Raji (cell line): ENCODE results near the gene ADAMTSL1.

ENCODE experiments used
- POLR2A ChIP-seq: IDR thresholded peaks from 2 replicates; pipeline ENCODE4 v1.6.1; 2011; ENCODE audit warnings: low read depth, low read length, control low read depth; ENCODE audit not compliant: insufficient read depth

ADAMTSL1 gene

DNA sequence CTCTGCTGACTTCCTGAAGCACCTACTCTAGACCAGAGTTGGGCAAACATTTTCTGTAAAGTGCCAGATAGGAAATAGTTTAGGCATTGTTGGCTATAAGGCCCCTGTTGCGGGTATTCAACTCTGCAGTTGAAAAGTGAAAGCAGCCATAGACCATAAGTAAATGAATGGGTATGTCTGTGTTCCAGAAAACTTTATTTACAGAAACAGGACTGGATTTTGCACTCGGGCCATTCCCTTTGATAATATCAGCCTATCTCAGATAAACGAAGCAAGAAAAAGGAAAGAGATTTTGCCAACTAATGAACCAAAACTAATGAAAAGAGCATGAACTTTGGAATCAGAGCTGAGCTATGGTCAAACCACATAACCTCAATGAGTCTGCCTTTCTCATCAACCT is 374.7 kb downstream of the ADAMTSL1 start:
- no peak for TF ChIP-seq POLR2A

DNA sequence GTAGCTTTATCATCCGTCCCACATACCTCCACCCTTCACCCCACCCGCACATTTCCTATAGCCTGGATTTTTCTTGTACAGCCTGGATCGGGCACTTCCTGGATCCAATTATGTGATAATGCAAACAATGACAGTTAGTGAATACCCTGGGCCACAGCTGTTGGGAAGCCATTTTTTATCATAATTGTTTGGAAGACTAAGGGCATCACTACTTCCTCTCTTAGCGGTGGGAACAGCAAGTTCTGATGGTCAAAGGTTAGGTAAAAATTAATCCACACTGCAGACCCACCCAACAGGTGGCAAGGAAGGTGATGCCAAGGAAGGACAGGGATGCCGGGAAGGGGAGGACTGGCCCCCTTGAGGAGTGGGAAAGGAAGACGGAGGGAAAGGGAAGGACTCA is 375.3 kb downstream of the ADAMTSL1 start:
- no peak for TF ChIP-seq POLR2A

DNA sequence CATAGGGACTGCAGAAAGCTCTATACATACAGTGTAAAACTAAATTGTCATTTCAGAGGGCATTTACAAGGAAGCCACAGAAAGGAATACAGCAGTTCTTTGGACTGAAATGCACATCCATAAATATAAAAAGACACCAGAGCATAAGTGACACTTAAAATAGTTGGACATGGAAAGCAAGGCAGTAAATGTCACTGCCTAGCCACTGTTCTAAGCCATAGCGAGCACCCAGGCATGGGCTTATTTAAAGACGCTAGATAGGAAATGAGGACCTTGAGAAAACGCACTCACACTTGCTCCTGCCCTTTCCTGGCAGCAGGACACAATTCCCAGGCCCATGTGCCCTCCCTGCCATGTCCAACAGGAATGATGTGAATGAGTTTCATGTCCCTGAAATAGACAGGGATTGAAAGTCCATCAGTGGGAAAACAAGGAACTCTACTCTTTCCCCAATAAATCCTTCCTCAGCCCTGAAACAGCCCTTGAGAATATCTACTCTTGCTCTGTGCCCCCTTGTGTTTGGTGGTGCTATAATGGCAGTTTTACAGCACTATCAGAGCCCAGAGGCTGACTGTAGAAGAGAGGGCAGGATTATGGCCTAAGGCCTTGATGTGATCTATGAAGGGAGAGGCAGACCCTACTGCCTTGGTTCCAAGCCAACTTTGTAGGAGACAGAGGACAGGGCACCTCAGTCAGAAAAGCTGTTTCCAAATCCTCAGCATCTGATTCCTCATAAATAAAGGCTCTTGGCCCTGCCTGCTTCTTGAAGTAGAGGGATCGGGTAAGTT is 376.1 kb downstream of the ADAMTSL1 start:
- TF ChIP-seq POLR2A: no peak

DNA sequence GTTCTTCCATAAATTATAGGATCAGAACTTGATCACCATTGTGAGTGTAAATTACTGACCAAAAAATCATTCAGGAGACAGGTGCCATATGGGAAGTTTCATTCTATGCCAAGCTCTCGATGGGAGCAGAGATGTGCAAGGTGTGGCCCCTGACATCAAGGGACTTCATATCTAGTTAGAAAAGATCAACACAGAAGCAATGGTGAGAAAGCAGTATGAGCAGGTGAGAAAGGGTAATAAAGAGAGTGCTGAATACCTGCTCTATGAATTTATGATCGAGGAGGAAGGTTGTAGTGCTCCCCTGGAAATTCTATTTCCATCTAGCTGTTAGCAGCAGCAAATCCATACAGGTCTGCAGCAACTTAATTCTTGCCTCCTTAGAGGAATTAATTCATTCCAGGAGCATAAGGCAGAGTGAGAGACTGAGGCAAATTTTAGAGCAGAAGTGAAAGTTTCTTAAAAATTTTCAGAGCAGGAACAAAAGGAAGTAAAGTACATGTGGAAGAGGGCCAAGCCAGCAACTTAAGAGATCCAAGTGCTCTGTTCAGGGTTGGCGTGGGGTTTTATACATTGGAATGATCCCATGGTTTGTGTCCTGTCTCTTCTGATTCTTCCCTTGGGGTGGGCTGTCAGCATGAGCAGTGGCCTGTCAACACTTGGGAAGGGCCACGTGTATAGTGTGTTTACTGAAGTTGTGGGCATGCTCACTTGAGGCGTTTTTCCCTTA is 377.3 kb downstream of the ADAMTSL1 start:
- no peak for TF ChIP-seq POLR2A

DNA sequence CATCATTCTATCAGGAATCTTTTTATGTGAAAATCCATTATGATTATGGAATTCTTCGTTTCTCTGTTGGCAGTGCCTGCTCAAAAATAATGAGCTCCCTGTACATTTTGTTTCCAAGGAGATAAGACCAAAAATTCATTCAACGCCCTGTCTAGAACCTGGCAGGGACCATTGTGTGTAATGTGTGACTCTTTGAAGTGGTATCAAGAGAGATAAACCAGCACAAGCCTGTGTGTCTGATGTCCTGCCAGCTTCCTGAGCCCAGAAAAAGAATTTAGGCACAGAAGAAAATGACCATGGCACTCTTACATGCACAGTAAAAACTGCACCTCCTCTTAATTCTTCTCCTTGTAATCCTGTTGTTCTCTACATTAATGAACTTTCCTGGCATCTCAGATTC is 381.7 kb downstream of the ADAMTSL1 start:
- TF ChIP-seq POLR2A: no peak

DNA sequence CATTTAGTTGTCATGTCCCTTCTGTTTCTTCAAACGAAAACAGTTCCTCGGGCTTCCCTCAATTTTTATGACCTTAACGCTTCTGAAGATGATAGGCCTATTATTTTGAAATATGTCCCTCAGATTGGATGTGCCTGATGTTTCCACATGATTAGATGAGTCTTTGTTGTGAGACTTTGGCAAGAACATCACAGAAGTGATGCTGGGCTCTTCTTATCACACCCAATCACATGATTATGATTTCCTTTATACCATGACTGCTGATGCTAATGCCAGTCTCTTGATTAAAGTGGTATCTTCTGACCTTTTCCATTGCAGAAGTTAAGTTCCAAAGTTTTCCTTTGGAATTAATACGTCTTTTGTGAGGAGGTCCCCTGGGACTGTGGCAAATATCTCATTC is 383.4 kb downstream of the ADAMTSL1 start:
- no peak for TF ChIP-seq POLR2A

DNA sequence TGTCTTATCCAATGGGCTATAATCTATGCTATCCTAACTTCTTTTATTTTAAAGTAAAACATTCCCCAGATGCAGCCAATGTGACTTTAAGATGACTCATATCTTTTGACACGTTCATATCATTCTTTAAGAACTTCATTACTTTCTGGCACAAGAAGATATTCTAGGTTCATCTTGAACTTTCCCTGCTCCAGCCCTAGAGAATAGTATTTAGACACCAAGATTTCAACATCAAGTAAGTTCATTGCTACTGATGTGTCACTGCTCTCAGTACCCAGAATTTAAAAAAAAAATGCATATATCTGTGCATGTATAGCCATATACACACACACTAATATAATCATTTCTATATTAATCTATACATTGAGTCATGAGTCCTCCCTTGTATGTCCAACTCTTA is 383.8 kb downstream of the ADAMTSL1 start:
- no peak for TF ChIP-seq POLR2A

DNA sequence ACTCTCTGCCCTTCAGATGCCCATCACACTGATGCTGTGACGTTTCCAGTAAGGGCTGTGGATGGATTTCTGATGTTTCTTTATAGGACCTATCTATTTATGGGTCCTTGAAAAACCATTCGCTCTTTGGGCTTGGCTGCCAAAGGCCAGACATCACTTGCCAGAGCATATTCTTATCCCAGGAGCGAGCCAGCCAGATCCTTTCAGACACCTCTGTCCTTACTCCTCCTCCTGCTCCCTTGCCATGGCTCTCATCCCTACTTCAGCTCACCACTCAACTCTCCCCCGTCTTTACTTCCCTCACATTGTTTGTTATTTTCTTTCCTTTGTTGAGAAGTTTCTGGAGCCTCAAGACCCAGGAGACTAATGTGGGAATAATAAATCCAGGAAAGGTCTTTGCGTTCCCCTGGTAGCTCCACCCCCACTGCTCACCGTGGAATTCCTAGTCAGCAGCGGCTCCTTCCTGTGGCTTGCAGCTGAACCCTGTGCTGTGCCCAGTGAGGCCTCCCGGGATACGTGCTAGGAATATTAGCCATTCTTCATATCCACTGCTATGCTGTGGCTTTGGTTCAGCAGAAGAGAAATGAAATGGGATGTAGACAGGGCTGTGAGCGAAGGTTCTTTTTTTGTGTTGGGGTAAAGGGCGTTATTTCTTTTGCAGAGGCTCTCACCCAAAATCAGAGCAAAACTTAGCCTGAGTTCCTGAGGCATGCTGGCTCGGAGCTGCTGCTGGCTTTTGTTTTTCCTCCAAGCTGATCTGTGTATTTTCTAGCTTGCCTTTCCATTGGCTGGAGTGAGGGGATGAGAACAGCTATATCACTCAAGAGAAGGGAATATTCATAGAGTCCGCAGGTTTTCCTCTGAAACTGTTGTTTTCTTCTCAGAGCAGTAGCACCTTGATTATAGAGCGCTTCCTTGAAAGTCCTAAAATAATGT is 387.9 kb downstream of the ADAMTSL1 start:
- no peak for TF ChIP-seq POLR2A

DNA sequence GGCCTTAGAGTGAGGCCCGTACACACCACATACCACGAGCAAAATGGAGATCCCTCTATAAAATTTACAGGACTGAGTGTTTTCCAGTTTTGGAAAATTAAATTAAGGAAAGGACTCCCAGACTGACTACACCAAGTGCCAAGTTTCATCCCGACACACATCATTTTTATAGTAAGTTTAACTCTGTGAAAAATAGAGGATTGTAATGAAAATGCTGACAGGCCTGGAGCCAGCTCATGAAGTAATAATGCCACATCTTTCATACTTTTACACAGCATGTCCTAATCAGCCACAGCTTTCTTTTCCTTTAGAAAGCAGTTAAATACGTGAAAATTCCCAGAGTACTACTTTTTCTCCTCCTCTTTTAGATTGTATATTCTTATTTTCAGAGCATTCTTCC is 389.8 kb downstream of the ADAMTSL1 start:
- TF ChIP-seq POLR2A: no peak

DNA sequence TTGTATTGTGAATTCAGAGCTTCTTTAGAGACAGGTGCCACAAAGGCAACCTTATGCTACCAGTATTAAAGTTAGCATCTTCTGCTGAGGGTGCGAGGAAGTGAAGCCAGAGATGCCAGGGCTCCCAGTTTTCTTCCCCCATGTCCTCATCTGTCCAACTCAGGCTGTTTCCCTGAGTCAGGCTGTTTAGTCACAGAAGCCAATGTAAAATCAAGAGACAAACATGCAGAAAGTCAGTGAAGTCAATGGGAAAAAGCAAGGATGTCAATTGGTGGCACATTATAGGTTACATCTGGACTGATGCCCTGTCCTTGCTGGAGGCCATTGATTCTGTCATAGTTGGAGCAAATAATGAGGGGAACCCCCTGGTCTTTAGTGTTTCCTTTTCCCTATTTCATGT is 390.6 kb downstream of the ADAMTSL1 start:
- no peak for TF ChIP-seq POLR2A

DNA sequence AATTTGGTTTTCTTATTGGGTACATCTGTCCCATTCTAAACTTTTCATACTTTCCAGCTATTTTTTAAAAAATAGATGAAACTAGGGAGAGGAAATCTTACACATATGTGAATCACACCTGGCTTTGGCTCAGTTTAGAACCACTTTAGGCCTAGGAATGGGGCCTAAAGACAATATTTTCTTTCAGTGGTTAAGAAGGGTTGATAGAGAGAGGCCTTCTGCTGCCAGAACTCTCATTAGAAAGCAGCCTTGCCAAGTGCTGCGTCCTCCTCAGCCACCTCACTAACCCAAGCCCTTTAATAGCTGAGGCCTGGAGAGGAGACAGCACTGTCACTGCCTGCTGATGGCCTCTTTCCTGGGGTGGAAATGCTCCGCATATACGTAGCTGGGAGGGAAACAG is 391.6 kb downstream of the ADAMTSL1 start:
- TF ChIP-seq POLR2A: no peak

DNA sequence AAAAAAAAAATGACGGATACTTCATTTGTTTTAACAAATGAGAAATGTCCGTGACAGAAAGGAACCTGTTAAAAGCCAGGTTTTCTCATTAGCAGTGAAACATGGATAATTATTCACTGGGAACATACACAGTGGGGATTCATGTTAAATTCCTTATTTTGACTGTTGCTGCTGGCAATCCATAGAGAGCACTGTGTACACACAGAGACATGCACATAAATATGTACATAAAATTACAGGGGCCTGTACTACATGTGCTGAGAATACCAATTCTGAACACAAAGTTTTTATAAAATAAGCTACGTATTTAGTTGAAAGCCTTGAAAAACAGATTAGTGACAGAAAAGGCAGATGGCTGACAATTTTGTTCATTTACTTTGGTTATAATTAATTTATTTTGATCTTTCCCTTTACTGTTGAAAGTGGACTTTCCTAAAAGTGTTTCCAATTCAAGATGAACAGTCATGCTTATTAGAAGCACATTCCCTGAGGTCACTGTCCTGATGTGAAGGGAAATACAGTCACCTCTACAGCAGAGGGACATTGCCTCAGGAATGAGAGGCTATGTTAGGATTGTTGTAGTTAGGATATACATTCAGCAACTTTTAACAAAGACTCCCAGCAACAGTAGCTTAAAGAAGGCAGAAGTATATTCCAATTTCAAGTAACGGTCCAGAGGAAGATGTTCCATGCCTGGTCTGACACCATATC is 392.3 kb downstream of the ADAMTSL1 start:
- TF ChIP-seq POLR2A: no peak

DNA sequence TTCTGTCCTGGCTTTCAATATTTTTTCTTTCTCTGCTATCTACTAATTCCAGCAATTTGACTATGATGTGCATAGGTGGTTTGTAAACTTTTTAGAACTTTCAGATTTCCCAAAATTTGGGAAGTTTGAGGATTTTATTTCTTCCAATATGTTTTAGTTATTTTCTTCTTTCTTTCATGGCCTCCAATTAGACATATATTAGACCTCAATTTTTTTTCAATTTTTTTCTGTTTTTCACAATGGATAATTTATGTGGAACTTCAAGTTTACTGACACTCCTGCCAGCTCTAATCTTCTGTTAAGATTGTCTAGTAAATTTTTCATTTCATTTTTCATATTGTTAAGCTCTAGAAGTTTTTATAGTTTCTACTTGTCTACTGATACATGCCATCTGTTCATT is 395.8 kb downstream of the ADAMTSL1 start:
- TF ChIP-seq POLR2A: no peak

DNA sequence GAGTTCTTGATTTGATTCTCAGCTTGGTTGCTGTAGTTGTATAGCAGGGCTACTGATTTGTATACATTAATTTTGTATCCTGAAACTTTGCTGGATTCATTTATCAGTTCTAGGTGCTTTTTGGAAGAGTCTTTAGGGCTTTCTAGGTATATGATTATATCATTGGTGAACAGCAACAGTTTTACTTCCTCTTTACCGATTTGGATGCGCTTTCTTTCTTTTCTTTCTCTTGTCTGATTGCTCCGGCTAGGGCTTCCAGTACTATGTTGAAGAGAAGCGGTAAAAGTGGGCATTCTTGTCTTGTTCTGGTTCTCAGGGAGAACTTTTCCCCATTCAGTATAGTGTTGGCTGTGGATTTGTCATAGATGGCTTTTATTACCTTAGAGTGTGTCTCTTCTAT is 400.1 kb downstream of the ADAMTSL1 start:
- TF ChIP-seq POLR2A: no peak

DNA sequence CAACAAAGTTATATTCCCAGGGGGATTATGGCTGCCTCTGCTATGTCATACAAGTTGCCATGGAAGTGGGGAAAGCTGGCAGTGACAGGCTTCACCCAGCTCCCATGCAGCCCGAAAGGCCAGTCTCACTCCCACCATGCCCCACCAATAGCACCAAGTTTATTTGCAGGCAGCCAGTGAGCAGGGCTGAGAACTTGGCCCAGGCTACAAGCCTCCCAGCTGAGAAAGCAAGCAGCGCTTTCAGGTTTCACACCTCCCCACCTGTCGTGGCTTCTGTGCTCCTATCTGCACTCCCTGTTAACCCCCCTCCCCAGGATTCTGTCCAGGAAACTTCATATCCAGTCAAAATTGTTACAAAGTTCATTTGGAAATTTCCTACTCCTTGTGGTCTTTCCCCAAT is 404.0 kb downstream of the ADAMTSL1 start:
- TF ChIP-seq POLR2A: no peak
